Small intestine (tissue), 7 donors: Measurements from ENCODE around the gene NOL3. TPM values are rescaled to one million over a fixed set of nuclear protein-coding genes. Genes with fewer than 3 reads are reported as not detected.

Experiments used
- DNase-seq, 2 donors: peaks; one replicate each; pipeline versions ENCODE4 v3.0.0 to v3.0.0-alpha.2; 2013
- FAIRE-seq: peaks from 2 replicates; lab custom pipeline; 2012; peaks lifted over from hg19 to GRCh38; lab: Jason Lieb, UNC
- H3K27ac ChIP-seq, 3 donors: one replicate each; pipeline ENCODE4 v1.5.1; 2013; ENCODE audit warnings: low read length in 2 of 3, mild to moderate bottlenecking in 2 of 3, control low read depth in 1 of 3, inconsistent platforms in 1 of 3, low read depth in 1 of 3, moderate library complexity in 1 of 3
- H3K27me3 ChIP-seq, 3 donors: one replicate each; pipeline ENCODE4 v1.6.1; 2013; ENCODE audit warnings: low read length in 3 of 3, inconsistent platforms in 1 of 3; ENCODE audit not compliant: control insufficient read depth in 3 of 3, insufficient read depth in 3 of 3
- H3K36me3 ChIP-seq, 3 donors: one replicate each; pipeline ENCODE4 v1.6.1; 2013; ENCODE audit warnings: low read length in 3 of 3, inconsistent platforms in 1 of 3, low read depth in 1 of 3, mild to moderate bottlenecking in 1 of 3, moderate library complexity in 1 of 3; ENCODE audit not compliant: control insufficient read depth in 3 of 3, insufficient read depth in 2 of 3
- H3K4me1 ChIP-seq, 3 donors: one replicate each; pipeline ENCODE4 v1.6.1; 2013; ENCODE audit warnings: low read length in 2 of 3, inconsistent platforms in 1 of 3, low read depth in 1 of 3, mild to moderate bottlenecking in 1 of 3, moderate library complexity in 1 of 3; ENCODE audit not compliant: control insufficient read depth in 3 of 3, insufficient read depth in 2 of 3
- H3K4me3 ChIP-seq, 3 donors: one replicate each; pipeline ENCODE4 v1.5.1; 2013; ENCODE audit warnings: low read length in 3 of 3, control low read depth in 1 of 3, inconsistent platforms in 1 of 3, low read depth in 1 of 3, mild to moderate bottlenecking in 1 of 3, moderate library complexity in 1 of 3
- H3K9me3 ChIP-seq, 2 donors: one replicate each; pipeline ENCODE4 v1.6.1; 2013; ENCODE audit warnings: low read depth in 1 of 2, low read length in 1 of 2; ENCODE audit not compliant: control insufficient read depth in 2 of 2, insufficient read depth in 1 of 2
- WGBS, 3 donors: extraction: QIAGEN DNeasy Blood & Tissue Kit; methylation state at CpG; one replicate each; pipeline ENCODE4 v1.1.7; 2013; 5-methylcytosine and 5-hydroxymethylcytosine counted together
- polyA plus RNA-seq, 4 donors: library from polyadenylated mRNA; stranded (reverse) in 3 of 4; unstranded in 1 of 4; fragments of 200-250 nt in 3 of 4; fragments of 120-200 nt in 1 of 4; gene quantifications; one replicate each; pipeline versions ENCODE4 v1.2.1 to v1.2.3, GENCODE V29; 2013
- donor health status: healthy with polysubstance abuse.
- donor health status: control.
- donor health status: control.
- donor health status: Bipolar disorder and iron deficiency.
- donor health status: healthy.

NOL3 gene
- polyA plus RNA-seq, 4 donors = 4.5 to 17.1 (median 9.5) TPM

GRCh38 chr16:67157106-67157748 lies 13.1 kb upstream of the NOL3 start:
- no peak for DNase-seq
- Histone ChIP-seq H3K27me3 (peaks cover 0 to 68% (median 0%) of the 10 kb centered on the region in 3 donors), H3K9me3 (no peaks in the 10 kb centered on the region), H3K4me3 (no peak overlapping the region), H3K4me1 (peaks cover 0 to 37% (median 3%) of the 10 kb centered on the region in 3 donors), H3K36me3 (peaks cover 0 to 3% (median 0%) of the 10 kb centered on the region in 3 donors), H3K27ac (peak overlapping the region in 1 of 3 donors; percentile 55)
- no peak for FAIRE-seq
- 71 to 73% (median 73%) methylated on average over 7 of the region's 7 CpGs for WGBS, 3 donors

DNA sequence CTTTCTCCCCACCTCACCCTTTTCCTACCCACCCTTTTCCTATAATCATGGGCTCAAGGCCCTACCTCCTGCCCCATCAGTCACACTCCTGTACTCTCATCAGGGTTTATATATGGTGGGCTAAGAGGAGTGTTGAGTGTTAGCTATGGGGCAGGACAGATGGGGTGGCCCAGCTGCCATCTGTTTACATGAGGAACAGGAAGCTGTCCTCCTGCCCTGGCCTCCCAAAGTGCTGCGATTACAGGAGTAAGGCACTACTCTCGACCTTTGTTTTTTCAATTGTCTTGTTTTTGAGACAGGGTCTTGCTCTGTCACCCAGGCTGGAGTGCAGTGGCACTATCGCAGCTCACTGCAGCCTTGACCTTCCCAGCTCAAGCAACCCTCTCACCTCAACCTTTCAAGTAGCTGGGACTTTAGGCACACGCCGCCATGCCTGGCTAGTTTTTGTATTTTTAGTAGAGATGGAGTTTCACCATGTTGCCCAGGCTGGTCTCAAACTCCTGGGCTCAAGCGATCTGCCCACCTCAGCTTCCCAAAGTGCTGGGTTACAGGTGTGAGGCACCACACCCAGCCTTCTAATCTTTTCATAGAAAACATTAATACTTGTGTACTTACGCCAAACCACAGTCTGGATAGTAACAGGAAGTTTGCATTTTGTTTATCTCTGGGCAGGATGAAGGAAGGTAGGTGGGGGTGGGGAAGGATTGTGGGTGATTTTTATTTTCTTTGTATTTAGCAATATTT lies 12.3 kb upstream of the NOL3 start:
- FAIRE-seq = no peak
- Histone ChIP-seq H3K9me3 (no peaks in the 10 kb centered on the region), H3K27ac (peak overlapping the region in 1 of 3 donors; percentile 55), H3K4me3 (no peak overlapping the region), H3K27me3 (peaks cover 0 to 71% (median 0%) of the 10 kb centered on the region in 3 donors), H3K4me1 (peaks cover 4 to 42% (median 6%) of the 10 kb centered on the region in 3 donors), H3K36me3 (peaks cover 0 to 3% (median 0%) of the 10 kb centered on the region in 3 donors)
- peak in 1 of 2 donors; percentile 37 for DNase-seq
- WGBS, 3 donors = 61 to 64% (median 62%) methylated on average over 7 of the region's 7 CpGs

DNA sequence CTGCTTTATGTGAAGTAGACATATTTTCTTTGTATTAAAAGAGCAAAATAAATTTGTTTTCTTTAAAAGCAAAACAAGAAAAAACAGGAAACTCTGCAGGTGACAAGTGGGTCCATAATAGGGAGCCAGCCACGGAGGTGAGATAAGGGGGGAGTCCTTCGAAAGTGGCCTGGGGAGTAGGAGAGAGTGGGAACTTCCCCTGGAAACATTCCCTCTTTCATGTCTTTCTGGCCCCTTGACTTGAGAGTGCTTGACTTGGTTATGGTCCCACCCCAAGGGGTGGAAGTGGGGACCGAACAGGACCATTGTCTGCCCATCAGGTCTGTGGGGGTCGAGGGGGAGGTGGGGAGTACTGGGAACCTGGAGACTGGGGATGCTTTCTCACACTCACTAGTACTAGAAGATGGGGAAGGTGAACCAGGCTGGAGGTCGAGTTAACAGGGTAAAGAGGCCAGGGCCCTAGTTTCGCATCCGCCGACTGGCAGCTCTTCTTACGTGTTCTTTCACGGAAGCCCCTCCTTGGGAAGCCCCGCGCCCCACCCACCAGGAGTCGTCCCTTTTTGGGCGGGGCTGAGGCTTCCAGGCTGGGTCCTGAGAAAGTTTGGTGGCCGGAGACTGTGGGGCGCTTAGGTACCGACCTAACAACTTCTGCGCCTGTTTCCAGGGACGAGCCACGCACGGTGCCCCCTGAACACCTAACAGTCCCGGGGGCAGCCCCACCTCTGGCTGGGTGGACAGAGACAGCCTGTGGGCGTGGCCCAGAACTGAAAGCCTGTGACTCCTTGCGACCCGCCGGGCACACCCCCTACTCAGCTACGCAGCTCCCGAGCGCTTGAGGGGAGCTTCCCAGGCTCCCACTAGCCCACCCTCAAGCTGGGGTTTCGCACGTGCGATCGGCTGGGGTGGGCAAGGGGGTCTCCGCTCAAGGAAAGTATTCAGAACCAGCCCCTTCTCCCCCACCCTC lies 11.4 kb upstream of the NOL3 start:
- H3K4me1 ChIP-seq = peaks cover 4 to 46% (median 10%) of the 10 kb centered on the region in 3 donors

DNA sequence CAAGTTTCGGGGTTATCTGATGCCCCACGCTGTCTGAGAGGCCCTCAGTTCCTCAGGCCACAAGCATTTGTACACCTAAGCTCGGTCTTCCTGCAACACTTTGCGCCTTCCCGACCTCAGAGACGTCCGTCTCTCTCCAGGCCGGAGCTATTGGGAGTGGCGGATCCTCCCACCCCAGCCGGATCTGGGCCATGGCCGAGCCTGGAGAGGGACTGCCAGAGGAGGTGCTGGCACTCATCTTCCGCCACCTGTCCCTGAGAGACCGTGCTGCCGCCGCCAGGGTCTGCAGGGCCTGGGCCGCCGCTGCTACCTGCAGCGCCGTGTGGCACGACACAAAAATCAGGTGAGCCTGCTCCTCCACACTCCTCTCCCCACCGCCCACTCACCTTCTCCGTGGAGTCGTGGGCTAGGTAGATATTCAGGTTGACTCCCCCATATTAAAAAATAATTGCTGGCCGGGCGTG lies 8.7 kb upstream of the NOL3 start:
- DNase-seq (no peak), FAIRE-seq (no peak)
- Histone ChIP-seq H3K27ac (no peak overlapping the region), H3K9me3 (no peaks in the 10 kb centered on the region), H3K36me3 (no peaks in the 10 kb centered on the region), H3K4me1 (peaks cover 4 to 52% (median 24%) of the 10 kb centered on the region in 3 donors), H3K27me3 (peaks cover 10 to 71% (median 13%) of the 10 kb centered on the region in 3 donors), H3K4me3 (no peak overlapping the region)
- 53 to 74% (median 71%) methylated on average over 24 to 25 of the region's 25 CpGs for WGBS, 3 donors

More for the DNA sequence above, 11.4 kb upstream of the NOL3 start:
- Histone ChIP-seq H3K4me3 (peak overlapping the region; percentile 88 to 94 (median 92)), H3K9me3 (no peaks in the 10 kb centered on the region), H3K36me3 (peaks cover 0 to 3% (median 0%) of the 10 kb centered on the region in 3 donors), H3K27ac (peak overlapping the region; percentile 30 to 96 (median 81)), H3K27me3 (peaks cover 0 to 72% (median 0%) of the 10 kb centered on the region in 3 donors)
- no peak for FAIRE-seq
- peak; percentile 54 to 61 for DNase-seq
- 2 to 5% (median 3%) methylated on average over 30 to 34 of the region's 34 CpGs for WGBS, 3 donors

- H3K4me3 ChIP-seq = peak overlapping the region in 2 of 3 donors; percentile 7 to 23
- H3K27me3 ChIP-seq = peaks cover 10 to 74% (median 13%) of the 10 kb centered on the region in 3 donors
- H3K4me1 ChIP-seq = peaks cover 4 to 52% (median 24%) of the 10 kb centered on the region in 3 donors
- DNase-seq (peak in 1 of 2 donors; percentile 16), FAIRE-seq (no peak)
- 16 to 35% (median 27%) methylated on average over 43 to 44 of the region's 44 CpGs for WGBS, 3 donors
- no peaks in the 10 kb centered on the region for H3K36me3 ChIP-seq
- H3K27ac ChIP-seq = no peak overlapping the region
- H3K9me3 ChIP-seq = no peaks in the 10 kb centered on the region
These were observed 7.7 kb upstream of the NOL3 start for GRCh38 chr16:67162506-67163163.

DNA sequence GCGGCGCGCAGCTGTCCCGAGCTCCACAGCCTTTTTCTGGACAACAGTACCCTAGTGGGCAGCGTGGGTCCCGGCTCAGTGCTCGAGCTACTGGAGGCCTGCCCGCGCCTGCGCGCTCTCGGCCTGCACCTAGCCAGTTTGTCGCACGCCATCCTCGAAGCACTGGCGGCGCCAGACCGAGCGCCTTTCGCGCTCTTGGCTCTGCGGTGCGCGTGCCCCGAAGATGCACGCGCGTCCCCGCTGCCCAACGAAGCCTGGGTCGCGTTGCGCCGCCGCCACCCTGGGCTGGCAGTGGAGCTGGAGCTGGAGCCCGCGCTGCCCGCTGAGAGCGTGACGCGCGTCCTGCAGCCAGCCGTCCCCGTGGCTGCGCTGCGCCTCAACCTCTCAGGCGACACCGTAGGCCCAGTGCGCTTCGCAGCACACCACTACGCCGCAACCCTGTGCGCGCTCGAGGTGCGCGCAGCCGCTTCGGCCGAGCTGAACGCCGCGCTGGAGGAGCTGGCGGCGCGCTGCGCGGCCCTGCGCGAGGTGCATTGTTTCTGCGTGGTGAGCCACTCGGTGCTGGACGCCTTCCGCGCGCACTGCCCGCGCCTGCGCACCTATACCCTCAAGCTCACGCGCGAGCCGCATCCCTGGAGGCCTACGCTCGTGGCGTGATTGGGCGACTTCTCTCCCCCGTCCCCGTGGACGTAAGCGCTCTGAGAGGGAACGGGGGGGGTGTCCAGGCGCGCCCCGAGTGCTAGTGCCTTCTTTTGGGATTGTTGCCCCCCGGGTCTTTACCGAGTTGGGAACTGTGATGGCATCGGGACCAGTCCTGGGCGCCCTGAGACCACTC lies 7.0 kb upstream of the NOL3 start:
- peaks cover 10 to 81% (median 13%) of the 10 kb centered on the region in 3 donors for H3K27me3 ChIP-seq
- H3K9me3 ChIP-seq = no peaks in the 10 kb centered on the region
- WGBS, 3 donors = 2 to 4% (median 2%) methylated on average over 81 to 99 of the region's 99 CpGs
- peaks cover 4 to 52% (median 24%) of the 10 kb centered on the region in 3 donors for H3K4me1 ChIP-seq
- FAIRE-seq (no peak), DNase-seq (peak in 1 of 2 donors; percentile 79)
- H3K4me3 ChIP-seq = peak overlapping the region in 2 of 3 donors; percentile 23
- no peaks in the 10 kb centered on the region for H3K36me3 ChIP-seq
- H3K27ac ChIP-seq = no peak overlapping the region

GRCh38 chr16:67163999-67164558 lies 6.3 kb upstream of the NOL3 start:
- Histone ChIP-seq H3K36me3 (no peaks in the 10 kb centered on the region), H3K27ac (no peak overlapping the region), H3K27me3 (peaks cover 10 to 88% (median 13%) of the 10 kb centered on the region in 3 donors), H3K4me1 (peaks cover 4 to 46% (median 21%) of the 10 kb centered on the region in 3 donors), H3K9me3 (no peaks in the 10 kb centered on the region), H3K4me3 (peak overlapping the region in 2 of 3 donors; percentile 12 to 23)
- no peak for FAIRE-seq
- 0 to 2% (median 2%) methylated on average over 31 to 34 of the region's 34 CpGs for WGBS, 3 donors
- peak in 1 of 2 donors; percentile 29 for DNase-seq
